ENCODE results near the gene HOXB8. TPM values are rescaled to one million over a fixed set of nuclear protein-coding genes. Genes with fewer than 3 reads are reported as not detected.
A peak's percentile ranks its signal among the peaks of the same experiment; 100 is the strongest.

The HOXB8 gene
- total RNA-seq, 2 experiments from 2014 or later, result not detected

GRCh38 chr17:48616717-48617470 lies 1.8 kb upstream of the HOXB8 start:
- ChIA-PET CTCF (interaction anchor here (0.8 to 3.0 kb wide), 7 partner anchors 8 to 352 kb away, joined by 3 to 8 read pairs (median 4); no protein-coding TSS in a partner anchor), POLR2A (no interaction called here)
- H3K4me3 Mint-ChIP-seq, result peak overlapping the region; percentile 4
- peaks cover 40% of the 10 kb centered on the region for H3K4me1 Mint-ChIP-seq
- no peaks in the 10 kb centered on the region for H3K36me3 Mint-ChIP-seq (ENCODE audit: low read depth)
- no peak for DNase-seq
- H3K27me3 Mint-ChIP-seq, result peaks cover 89% of the 10 kb centered on the region
- no peaks in the 10 kb centered on the region for H3K9me3 Mint-ChIP-seq
- H3K27ac Mint-ChIP-seq, result no peak overlapping the region

DNA sequence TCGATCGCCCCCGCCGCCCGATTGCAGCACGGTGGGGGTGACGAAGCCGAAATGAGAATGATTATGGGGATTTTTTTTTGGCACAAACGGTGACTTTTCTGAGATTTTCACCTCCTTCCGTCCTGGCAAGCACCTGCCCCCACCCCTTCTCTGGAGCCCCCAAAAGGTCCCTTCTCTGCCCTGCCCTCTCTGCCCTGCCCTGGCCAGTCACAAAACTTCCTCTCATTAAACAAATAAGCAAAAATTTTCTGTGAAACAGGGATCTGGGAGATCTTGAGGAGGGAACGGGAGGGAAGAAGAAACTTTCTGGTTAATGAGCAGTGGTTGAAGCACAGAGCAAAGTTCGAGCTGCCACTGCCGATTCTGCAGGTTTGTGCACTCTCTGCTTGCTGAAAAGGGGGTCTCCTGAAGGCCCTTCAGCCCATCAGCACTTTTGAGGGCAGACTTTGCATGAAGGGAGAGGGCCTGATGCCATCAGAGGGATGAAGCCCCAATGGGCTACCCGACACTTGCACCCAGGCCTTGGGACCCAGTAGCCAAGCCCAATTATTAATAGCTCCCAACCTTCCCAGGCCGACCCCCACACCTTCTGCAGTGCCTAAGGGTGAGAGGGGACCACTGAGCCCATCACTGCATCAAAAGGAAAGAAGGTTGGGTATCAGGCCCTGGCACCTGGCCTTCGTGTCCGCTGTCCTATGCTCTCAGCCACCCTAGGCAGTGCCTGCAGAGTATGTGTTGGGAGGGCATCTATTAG lies 1.0 kb upstream of the HOXB8 start:
- ChIA-PET CTCF (interaction anchor here (1.2 to 1.7 kb wide), 4 partner anchors 9 to 591 kb away, joined by 3 to 5 read pairs (median 4); no protein-coding TSS in a partner anchor), POLR2A (no interaction called here)
- no peak for DNase-seq
- H3K36me3 Mint-ChIP-seq (ENCODE audit: low read depth), result no peaks in the 10 kb centered on the region
- peaks cover 46% of the 10 kb centered on the region for H3K4me1 Mint-ChIP-seq
- H3K27me3 Mint-ChIP-seq, result peaks cover 90% of the 10 kb centered on the region
- no peaks in the 10 kb centered on the region for H3K9me3 Mint-ChIP-seq
- no peak overlapping the region for H3K4me3 Mint-ChIP-seq
- H3K27ac Mint-ChIP-seq, result peak overlapping the region; percentile 60

DNA sequence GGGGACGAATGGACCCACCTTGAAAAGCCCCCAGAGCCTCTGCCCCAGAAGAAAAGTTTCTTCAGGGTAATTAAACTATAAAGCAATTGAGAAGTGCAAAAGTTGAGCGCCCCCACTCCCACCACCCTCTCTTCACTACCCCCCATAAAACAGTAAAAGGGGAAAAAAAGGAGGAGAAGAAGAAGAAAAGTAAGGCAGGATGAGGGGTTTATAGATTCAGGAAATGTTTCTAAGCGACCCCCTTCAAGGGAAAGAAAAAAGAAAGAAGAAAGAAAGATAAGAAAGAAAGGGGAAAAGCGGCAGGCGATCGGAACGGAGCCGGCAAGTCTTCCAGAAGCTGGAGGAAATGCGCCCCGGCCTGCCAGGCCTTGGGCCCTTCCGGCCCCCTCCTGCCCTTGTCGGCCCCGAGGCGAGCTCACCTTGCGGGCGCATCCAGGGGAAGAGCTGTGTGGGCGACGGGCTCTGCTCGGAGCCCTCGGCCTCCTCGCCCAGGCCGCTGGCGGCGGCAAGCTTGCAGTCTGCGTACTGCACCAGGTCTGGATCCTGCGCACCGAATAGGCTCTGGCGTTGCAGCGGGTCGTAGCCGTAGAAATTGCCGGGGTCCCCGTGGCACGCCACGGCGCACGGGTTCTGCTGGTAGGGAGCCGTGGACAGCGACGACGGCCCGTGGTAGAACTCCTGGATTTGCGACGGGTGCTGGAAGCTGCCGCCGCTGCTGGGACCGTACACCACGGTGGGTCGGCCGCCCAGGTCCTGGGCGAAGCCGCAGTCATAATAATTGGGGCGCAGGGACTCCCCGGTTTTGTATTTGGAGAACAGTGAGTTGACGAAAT lies 1.0 kb downstream of the HOXB8 start:
- Mint-ChIP-seq H3K4me1 (peaks cover 50% of the 10 kb centered on the region), H3K27ac (peak overlapping the region; percentile 31), H3K36me3 (ENCODE audit: low read depth) (no peaks in the 10 kb centered on the region), H3K27me3 (peaks cover 86% of the 10 kb centered on the region), H3K9me3 (no peaks in the 10 kb centered on the region), H3K4me3 (peak overlapping the region; percentile 43)
- POLR2A ChIA-PET, result no interaction called here
- no peak for DNase-seq
- CTCF ChIA-PET, result interaction anchor here (0.9 to 2.8 kb wide), 12 partner anchors 11 to 589 kb away, joined by 3 to 18 read pairs (median 4); partner anchors contain the start of genes HOXB5 and HOXB9

- peaks cover 40% of the 10 kb centered on the region for H3K4me1 Mint-ChIP-seq
- H3K4me3 Mint-ChIP-seq, result peak overlapping the region; percentile 52
- POLR2A ChIA-PET, result interaction anchor here (0.6 kb wide), 1 partner anchor 33 kb away, joined by 3 read pairs; no protein-coding TSS in a partner anchor
- peaks cover 84% of the 10 kb centered on the region for H3K27me3 Mint-ChIP-seq
- H3K9me3 Mint-ChIP-seq, result no peaks in the 10 kb centered on the region
- H3K27ac Mint-ChIP-seq, result peak overlapping the region; percentile 33
- DNase-seq, result peak; percentile 36
- no peaks in the 10 kb centered on the region for H3K36me3 Mint-ChIP-seq (ENCODE audit: low read depth)
- CTCF ChIA-PET, result interaction anchor here (0.6 to 2.8 kb wide), 11 partner anchors 13 to 367 kb away, joined by 3 to 18 read pairs (median 4); partner anchors contain the start of genes HOXB5 and HOXB9
These were observed 2.0 kb downstream of the HOXB8 start for GRCh38 chr17:48612854-48613691.

DNA sequence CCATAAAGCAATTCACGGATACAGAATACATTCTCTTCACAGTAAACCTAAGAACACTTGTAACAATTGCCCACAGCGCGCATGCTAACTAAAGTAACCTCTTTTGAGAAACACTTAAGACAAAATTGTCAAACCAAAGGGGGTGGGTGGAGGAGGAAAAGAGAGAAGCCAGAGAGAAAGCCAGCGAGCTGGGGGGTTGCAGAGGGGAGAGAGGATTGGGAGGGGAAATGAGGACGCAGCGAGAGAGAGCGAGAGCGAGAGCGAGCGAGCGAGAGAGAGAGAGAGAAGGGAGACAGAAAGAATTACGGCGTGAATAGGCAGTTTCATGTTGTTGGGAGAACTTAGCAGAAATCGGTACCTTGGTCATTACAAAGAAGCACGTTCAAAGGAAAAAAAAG lies 2.6 kb downstream of the HOXB8 start:
- Mint-ChIP-seq H3K27me3 (peaks cover 84% of the 10 kb centered on the region), H3K9me3 (no peaks in the 10 kb centered on the region), H3K4me3 (peak overlapping the region; percentile 43), H3K4me1 (peaks cover 39% of the 10 kb centered on the region), H3K36me3 (ENCODE audit: low read depth) (no peaks in the 10 kb centered on the region), H3K27ac (peak overlapping the region; percentile 33)
- ChIA-PET POLR2A (no interaction called here), CTCF (interaction anchor here (0.6 to 2.8 kb wide), 8 partner anchors 14 to 274 kb away, joined by 3 to 18 read pairs (median 4); partner anchors contain the start of genes HOXB5 and HOXB9)
- DNase-seq, result no peak

DNA sequence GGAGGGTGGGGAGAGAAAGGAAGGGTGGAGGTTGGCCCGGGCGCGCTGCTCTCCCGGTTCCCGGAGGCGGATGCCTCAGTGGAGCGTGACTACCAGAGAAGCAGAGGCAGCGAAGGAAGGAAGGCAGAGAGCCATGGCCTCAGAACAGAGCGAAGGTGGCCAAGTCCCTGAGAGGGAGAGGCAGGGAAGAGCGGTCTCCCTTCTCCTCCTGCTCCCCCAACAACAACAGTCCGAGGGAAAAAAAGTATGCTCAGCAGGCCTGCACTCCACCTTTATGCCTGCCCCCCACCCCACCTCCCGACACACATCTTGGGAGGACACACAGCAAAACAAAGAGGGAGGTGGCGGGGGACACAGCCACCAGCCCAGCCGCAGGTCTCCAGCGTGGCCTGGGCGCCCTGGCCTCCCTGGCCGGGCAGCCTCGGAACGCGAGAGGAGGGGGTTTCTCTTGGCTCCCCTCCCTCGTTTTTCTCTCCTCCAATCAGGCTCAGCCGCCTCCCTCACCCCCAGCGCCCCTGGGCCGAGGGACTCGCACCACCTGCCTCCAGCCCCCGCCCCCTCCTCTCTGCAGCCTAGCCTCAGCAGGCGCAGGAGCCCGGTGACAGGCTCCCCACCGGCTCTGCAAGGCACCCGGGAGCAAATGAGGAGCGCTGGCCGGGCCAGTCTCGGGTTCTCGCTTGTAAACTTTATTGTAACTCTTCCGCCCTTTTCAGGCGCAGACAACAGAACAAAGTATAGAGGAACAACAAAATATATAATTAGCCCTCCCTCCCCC lies 3.2 kb downstream of the HOXB8 start:
- POLR2A ChIA-PET, result no interaction called here
- H3K4me3 Mint-ChIP-seq, result peak overlapping the region; percentile 84
- H3K4me1 Mint-ChIP-seq, result peaks cover 34% of the 10 kb centered on the region
- CTCF ChIA-PET, result no interaction called here
- H3K27ac Mint-ChIP-seq, result no peak overlapping the region
- DNase-seq, result no peak
- H3K9me3 Mint-ChIP-seq, result no peaks in the 10 kb centered on the region
- H3K36me3 Mint-ChIP-seq (ENCODE audit: low read depth), result no peaks in the 10 kb centered on the region
- H3K27me3 Mint-ChIP-seq, result peaks cover 84% of the 10 kb centered on the region

DNA sequence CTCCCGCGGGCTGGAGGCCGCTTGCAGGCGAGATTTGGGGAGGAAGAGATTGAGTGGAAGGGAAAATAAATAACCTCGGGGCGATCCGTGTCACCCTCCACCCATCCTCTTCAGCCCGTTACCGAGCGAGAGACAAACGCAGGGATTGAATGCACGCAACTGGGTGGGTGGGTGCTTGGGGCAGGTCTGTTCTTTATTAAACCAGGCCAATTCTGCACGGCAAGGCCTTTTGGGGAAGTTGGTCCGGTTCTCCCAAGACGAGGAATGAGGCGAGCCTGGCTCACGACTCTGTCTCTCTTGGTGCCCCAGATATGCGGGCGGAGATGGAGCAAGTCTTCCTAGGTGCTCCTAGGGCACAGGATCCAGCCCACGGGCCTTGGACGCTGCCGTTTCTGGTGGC lies 3.9 kb downstream of the HOXB8 start:
- Mint-ChIP-seq H3K36me3 (ENCODE audit: low read depth) (no peaks in the 10 kb centered on the region), H3K4me3 (peak overlapping the region; percentile 84), H3K9me3 (no peaks in the 10 kb centered on the region), H3K27me3 (peaks cover 84% of the 10 kb centered on the region), H3K27ac (peak overlapping the region; percentile 73), H3K4me1 (peaks cover 34% of the 10 kb centered on the region)
- ChIA-PET CTCF (no interaction called here), POLR2A (no interaction called here)
- no peak for DNase-seq

- Mint-ChIP-seq H3K9me3 (no peaks in the 10 kb centered on the region), H3K27me3 (peaks cover 81% of the 10 kb centered on the region)
- POLR2A ChIA-PET, result interaction anchor here (0.6 kb wide), 1 partner anchor 20 kb away, joined by 3 read pairs; no protein-coding TSS in a partner anchor
These were observed 4.5 kb downstream of the HOXB8 start, which contains the start of gene HOXB7 for GRCh38 chr17:48610282-48611211. HOXB7 (minus strand) TSS chr17:48611017; CDS start chr17:48610918, 99 bp downstream.

DNA sequence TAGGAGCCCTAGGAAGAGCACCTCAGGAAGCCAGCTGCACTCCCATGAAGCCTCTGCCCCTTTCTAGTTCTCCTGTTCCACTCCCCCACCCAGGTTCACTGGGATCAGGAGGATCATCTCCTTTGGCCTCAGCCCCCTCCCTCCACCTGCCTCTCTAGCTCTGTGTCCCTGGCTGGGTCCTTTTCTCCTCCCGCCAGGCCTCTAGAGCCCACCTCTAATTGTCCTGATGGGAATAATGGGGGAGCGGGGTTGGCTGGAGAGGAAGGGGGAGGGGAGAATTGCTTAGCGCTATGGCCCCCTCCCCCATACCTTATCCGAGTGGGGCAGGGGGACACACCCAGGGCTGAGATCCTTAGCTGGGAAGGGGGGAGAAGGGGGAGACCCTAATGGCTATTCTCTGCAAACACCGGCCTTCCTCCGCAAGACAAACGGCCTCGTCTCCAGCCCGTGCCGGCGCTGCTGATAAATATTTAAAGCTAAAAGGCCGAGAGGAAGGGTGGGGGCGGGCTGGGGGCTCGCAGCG lies 5.3 kb downstream of the HOXB8 start:
- no peak overlapping the region for H3K27ac Mint-ChIP-seq
- ChIA-PET CTCF (interaction anchor here (1.0 to 2.3 kb wide), 10 partner anchors 9 to 141 kb away, joined by 3 to 7 read pairs (median 4); partner anchors contain the start of gene HOXB9), POLR2A (interaction anchor here (0.6 kb wide), 1 partner anchor 19 kb away, joined by 3 read pairs; no protein-coding TSS in a partner anchor)
- H3K9me3 Mint-ChIP-seq, result no peaks in the 10 kb centered on the region
- H3K36me3 Mint-ChIP-seq (ENCODE audit: low read depth), result no peaks in the 10 kb centered on the region
- no peak for DNase-seq
- H3K27me3 Mint-ChIP-seq, result peaks cover 79% of the 10 kb centered on the region
- H3K4me3 Mint-ChIP-seq, result peak overlapping the region; percentile 84
- peaks cover 30% of the 10 kb centered on the region for H3K4me1 Mint-ChIP-seq

More at GRCh38 chr17:48610282-48611211, 4.5 kb downstream of the HOXB8 start, which contains the start of gene HOXB7:
- DNase-seq, result peak; percentile 57
- Mint-ChIP-seq H3K36me3 (ENCODE audit: low read depth) (no peaks in the 10 kb centered on the region), H3K4me1 (peaks cover 34% of the 10 kb centered on the region), H3K27ac (peak within 1 kb of the TSS; percentile 73), H3K4me3 (peak within 1 kb of the TSS; percentile 84)
- CTCF ChIA-PET, result interaction anchor here (1.0 to 2.3 kb wide), 9 partner anchors 8 to 68 kb away, joined by 3 to 7 read pairs (median 4); partner anchors contain the start of gene HOXB9

- DNase-seq, result no peak
- peaks cover 81% of the 10 kb centered on the region for H3K27me3 Mint-ChIP-seq
- no peaks in the 10 kb centered on the region for H3K36me3 Mint-ChIP-seq (ENCODE audit: low read depth)
- no peaks in the 10 kb centered on the region for H3K9me3 Mint-ChIP-seq
- ChIA-PET CTCF (interaction anchor here (1.2 to 2.3 kb wide), 6 partner anchors 9 to 142 kb away, joined by 3 to 8 read pairs (median 6); partner anchors contain the start of genes HOXB5 and HOXB9), POLR2A (no interaction called here)
- peaks cover 31% of the 10 kb centered on the region for H3K4me1 Mint-ChIP-seq
- H3K27ac Mint-ChIP-seq, result no peak overlapping the region
- H3K4me3 Mint-ChIP-seq, result no peak overlapping the region
These were observed 6.1 kb downstream of the HOXB8 start for GRCh38 chr17:48609033-48609432.
